ENCODE data around the gene EEIG1.

The EEIG1 gene

DNA sequence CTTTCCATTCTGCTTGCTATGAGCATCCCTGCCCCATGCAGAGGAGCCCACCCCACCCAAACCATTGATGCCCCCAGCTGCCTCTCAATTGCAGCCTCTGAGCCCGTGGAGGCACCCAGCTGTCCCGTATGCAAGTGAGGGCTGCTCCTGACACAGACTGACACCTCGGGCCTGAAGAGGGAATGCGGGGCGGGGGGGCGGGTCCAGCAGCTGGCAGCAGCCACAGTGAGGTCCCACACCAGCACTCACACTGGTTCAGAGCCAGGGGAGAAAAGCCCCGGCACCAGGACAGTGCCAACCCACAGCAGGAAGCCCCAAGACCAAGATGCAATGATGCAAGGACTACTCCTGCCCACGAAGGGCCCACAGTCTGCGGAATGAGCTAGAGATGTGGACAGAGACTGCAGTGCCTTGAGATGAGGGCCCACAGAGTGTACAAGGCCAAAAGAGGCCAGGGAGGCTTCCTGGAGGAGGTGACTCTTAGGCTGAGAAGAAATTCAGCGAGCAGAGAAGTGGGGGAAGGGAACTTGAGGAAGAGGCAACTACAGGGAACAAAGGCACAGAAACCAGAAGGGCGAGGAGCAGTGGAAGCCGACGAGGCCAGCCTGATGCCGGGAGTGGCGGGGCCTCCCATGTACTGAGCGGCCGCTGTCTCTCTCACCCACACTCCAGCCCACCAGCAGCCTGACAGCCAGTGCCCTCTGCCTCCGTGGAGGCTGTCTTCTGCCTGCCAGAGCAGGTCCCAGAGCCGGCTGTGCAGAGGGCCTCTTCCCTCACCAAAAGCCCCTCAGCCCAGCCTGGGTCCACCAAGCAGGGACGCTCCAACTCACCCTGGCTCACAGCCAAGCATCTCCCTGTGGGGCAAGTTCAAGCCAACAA lies 9.2 kb downstream of the EEIG1 start (continued):
- TF ChIP-seq ZNF239 (tag by site-specific recombination; IDR thresholded peaks at IDR 0.05) (no peak), OSR2 (tag by site-specific recombination; IDR thresholded peaks at IDR 0.05) (no peak), ZNF324 (tag by site-specific recombination; IDR thresholded peaks at IDR 0.05) (no peak), ZNF521 (tag by site-specific recombination; IDR thresholded peaks at IDR 0.05) (no peak), ZSCAN5A (tag by site-specific recombination; IDR thresholded peaks at IDR 0.05) (no peak), ZNF398 (tag by site-specific recombination; IDR thresholded peaks at IDR 0.05) (no peak), REST (tag by site-specific recombination; IDR thresholded peaks at IDR 0.05) (no peak), EGR2 (tag by site-specific recombination; IDR thresholded peaks at IDR 0.05; ENCODE audit: low read depth) (peak; percentile 55), ZNF223 (tag by site-specific recombination; IDR thresholded peaks at IDR 0.05) (no peak), ZNF2 (tag by site-specific recombination; IDR thresholded peaks at IDR 0.05) (no peak), ZNF350 (tag by site-specific recombination; IDR thresholded peaks at IDR 0.05) (no peak), KLF1 (tag by site-specific recombination; IDR thresholded peaks at IDR 0.05) (no peak), ZNF157 (tag by site-specific recombination; IDR thresholded peaks at IDR 0.05) (no peak), ZNF266 (tag by site-specific recombination; IDR thresholded peaks at IDR 0.05; ENCODE audit: low read depth) (no peak), GLIS1 (tag by site-specific recombination; IDR thresholded peaks at IDR 0.05) (peak; percentile 66), ZNF302 (tag by site-specific recombination; IDR thresholded peaks at IDR 0.05; ENCODE audit: low read depth) (no peak), ZNF530 (tag by site-specific recombination; IDR thresholded peaks at IDR 0.05; ENCODE audit: low read depth) (no peak), ZFP69B (tag by site-specific recombination; IDR thresholded peaks at IDR 0.05) (peak; percentile 56; the same call in 1 of the 2 replicates), ZBTB48 (tag by site-specific recombination; IDR thresholded peaks at IDR 0.05) (no peak), KLF7 (tag by site-specific recombination; IDR thresholded peaks at IDR 0.05; ENCODE audit: borderline replicate concordance) (no peak)
- TF ChIP-seq, protein P1, sequence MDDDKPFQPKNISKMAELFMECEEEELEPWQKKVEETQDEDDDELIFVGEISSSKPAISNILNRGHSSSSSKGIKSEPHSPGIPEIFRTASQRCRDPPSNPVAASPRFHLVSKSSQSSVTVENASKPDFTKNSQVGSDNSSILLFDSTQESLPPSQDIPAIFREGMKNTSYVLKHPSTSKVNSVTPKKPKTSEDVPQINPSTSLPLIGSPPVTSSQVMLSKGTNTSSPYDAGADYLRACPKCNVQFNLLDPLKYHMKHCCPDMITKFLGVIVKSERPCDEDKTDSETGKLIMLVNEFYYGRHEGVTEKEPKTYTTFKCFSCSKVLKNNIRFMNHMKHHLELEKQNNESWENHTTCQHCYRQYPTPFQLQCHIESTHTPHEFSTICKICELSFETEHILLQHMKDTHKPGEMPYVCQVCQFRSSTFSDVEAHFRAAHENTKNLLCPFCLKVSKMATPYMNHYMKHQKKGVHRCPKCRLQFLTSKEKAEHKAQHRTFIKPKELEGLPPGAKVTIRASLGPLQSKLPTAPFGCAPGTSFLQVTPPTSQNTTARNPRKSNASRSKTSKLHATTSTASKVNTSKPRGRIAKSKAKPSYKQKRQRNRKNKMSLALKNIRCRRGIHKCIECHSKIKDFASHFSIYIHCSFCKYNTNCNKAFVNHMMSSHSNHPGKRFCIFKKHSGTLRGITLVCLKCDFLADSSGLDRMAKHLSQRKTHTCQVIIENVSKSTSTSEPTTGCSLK (tag by site-specific recombination; IDR thresholded peaks at IDR 0.05), result no peak
- TF ChIP-seq, protein P2, sequence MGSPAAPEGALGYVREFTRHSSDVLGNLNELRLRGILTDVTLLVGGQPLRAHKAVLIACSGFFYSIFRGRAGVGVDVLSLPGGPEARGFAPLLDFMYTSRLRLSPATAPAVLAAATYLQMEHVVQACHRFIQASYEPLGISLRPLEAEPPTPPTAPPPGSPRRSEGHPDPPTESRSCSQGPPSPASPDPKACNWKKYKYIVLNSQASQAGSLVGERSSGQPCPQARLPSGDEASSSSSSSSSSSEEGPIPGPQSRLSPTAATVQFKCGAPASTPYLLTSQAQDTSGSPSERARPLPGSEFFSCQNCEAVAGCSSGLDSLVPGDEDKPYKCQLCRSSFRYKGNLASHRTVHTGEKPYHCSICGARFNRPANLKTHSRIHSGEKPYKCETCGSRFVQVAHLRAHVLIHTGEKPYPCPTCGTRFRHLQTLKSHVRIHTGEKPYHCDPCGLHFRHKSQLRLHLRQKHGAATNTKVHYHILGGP (tag by site-specific recombination; IDR thresholded peaks at IDR 0.05), result no peak
- TF ChIP-seq, protein P3, sequence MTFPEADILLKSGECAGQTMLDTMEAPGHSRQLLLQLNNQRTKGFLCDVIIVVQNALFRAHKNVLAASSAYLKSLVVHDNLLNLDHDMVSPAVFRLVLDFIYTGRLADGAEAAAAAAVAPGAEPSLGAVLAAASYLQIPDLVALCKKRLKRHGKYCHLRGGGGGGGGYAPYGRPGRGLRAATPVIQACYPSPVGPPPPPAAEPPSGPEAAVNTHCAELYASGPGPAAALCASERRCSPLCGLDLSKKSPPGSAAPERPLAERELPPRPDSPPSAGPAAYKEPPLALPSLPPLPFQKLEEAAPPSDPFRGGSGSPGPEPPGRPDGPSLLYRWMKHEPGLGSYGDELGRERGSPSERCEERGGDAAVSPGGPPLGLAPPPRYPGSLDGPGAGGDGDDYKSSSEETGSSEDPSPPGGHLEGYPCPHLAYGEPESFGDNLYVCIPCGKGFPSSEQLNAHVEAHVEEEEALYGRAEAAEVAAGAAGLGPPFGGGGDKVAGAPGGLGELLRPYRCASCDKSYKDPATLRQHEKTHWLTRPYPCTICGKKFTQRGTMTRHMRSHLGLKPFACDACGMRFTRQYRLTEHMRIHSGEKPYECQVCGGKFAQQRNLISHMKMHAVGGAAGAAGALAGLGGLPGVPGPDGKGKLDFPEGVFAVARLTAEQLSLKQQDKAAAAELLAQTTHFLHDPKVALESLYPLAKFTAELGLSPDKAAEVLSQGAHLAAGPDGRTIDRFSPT (tag by site-specific recombination; IDR thresholded peaks at IDR 0.05), result no peak

Data from HEK293 (cell line).